Upper lobe of right lung (tissue), 1 donor: ENCODE measurements around the gene DLG2. TPM values are rescaled to one million over a fixed set of nuclear protein-coding genes. Genes with fewer than 3 reads are reported as not detected.

Experiments
- ATAC-seq: fragments of 200-7000 bp; cut with Tn5 transposase; one replicate; pipeline ENCODE4 v1.9.1; 2020; ENCODE audit warnings: mild to moderate bottlenecking, moderate library complexity
- DNase-seq: peaks from one replicate; pipeline ENCODE4 v3.0.0-alpha.2; 2020
- H3K27ac ChIP-seq: fragments of 200-600 bp; one replicate; pipeline ENCODE4 v1.8.0; 2022
- H3K27me3 ChIP-seq: fragments of 200-600 bp; one replicate; pipeline ENCODE4 v1.8.0; 2022; ENCODE audit warnings: mild to moderate bottlenecking
- H3K36me3 ChIP-seq: fragments of 200-600 bp; one replicate; pipeline ENCODE4 v1.8.0; 2022
- H3K4me1 ChIP-seq: fragments of 200-600 bp; one replicate; pipeline ENCODE4 v1.8.0; 2022
- H3K4me3 ChIP-seq: fragments of 200-600 bp; one replicate; pipeline ENCODE4 v1.8.0; 2022; ENCODE audit warnings: mild to moderate bottlenecking
- H3K9me3 ChIP-seq: fragments of 200-600 bp; one replicate; pipeline ENCODE4 v1.8.0; 2022
- intact Hi-C: fragments of 100-400 bp; cut with DNase I; formaldehyde crosslinking; loops from one replicate; pipeline ENCODE4 v1.11.0; 2022
- total RNA-seq: library from RNA; stranded (reverse); fragmentation: NEBNext Ultra II Directional; extraction: Animal tissue kit (Norgen Biotek cat#: 25700); gene quantifications from one replicate; pipeline ENCODE4 v1.2.1, GENCODE V29; 2021
- TF ChIP-seq, protein P1 (sequence below): fragments of 200-600 bp; IDR thresholded peaks from one replicate; pipeline ENCODE4 v1.8.0; 2022; ENCODE audit warnings: antibody characterized with exemption
- donor health status: DM: no; HTN: yes; CAD: no; lungs with severe emphysema.

Gene DLG2
- total RNA-seq, 1 donor from 2014 or later, result 9.7 TPM

DNA sequence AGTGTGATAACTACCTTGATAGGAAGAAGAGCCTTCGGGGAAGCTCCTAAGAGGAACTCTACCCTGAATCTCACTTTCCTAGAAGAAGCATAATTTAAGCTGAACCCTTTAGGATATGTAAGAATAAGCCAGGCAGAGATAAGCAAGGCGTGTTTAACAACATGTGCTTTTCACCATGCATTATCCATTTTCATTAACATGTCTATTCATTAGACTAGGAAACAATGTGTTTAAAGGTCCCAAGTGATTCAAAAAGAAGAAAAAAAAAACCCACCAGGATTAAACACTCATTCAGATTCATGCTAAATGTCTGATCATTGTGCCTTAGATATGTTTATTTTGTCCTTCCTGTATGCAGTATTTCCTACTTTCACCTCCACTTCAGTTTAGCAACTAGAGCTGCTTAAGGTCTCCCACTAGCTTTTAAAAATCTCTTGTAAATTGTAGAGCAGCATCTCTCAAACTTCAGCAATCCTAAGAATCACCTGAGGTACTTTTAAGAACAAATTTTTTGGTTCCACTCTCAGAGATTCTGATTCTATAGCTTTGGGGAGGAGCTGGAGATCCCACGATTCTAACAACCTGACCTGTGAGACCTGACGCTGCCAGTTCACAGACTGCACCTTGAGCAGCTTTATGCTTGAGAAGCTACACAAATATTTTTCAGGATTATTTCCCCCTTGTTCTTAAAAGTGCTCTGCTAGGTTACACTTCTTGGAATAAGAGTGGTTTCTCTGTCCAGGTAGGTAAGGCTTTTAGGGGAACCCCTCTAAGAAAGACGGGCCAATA is 1385.6 kb downstream of the DLG2 start:
- H3K27me3 ChIP-seq, result no peaks in the 10 kb centered on the region
- TF ChIP-seq, protein P1, sequence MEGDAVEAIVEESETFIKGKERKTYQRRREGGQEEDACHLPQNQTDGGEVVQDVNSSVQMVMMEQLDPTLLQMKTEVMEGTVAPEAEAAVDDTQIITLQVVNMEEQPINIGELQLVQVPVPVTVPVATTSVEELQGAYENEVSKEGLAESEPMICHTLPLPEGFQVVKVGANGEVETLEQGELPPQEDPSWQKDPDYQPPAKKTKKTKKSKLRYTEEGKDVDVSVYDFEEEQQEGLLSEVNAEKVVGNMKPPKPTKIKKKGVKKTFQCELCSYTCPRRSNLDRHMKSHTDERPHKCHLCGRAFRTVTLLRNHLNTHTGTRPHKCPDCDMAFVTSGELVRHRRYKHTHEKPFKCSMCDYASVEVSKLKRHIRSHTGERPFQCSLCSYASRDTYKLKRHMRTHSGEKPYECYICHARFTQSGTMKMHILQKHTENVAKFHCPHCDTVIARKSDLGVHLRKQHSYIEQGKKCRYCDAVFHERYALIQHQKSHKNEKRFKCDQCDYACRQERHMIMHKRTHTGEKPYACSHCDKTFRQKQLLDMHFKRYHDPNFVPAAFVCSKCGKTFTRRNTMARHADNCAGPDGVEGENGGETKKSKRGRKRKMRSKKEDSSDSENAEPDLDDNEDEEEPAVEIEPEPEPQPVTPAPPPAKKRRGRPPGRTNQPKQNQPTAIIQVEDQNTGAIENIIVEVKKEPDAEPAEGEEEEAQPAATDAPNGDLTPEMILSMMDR, result no peak
- intact Hi-C loops, result no loop called here
- DNase-seq (no peak), ATAC-seq (no peak)
- H3K27ac ChIP-seq, result no peak overlapping the region
- H3K4me1 ChIP-seq, result peaks cover 4% of the 10 kb centered on the region
- H3K4me3 ChIP-seq, result no peak overlapping the region
- H3K9me3 ChIP-seq, result no peaks in the 10 kb centered on the region
- H3K36me3 ChIP-seq, result no peaks in the 10 kb centered on the region

DNA sequence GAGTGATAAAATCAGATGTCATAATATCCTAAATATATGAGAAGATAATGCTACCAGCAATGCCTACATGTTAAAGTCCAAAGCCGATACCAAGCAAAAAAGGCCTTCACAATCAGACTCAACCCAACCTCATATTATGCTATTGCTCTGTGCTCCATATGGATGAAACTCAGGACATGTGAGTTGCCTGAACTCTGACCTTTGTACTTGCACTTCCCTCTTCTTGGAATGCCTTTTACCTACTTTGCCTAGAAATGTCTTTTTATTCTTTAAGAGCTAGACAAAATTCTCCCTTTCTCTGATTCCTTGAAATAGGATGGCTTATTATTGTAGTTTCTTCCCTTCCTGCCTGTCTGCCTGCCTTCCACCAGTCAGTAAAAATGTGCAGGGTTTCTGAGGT is 1386.3 kb downstream of the DLG2 start:
- intact Hi-C loops, result no loop called here
- H3K4me3 ChIP-seq, result no peak overlapping the region
- DNase-seq, result no peak
- H3K27me3 ChIP-seq, result no peaks in the 10 kb centered on the region
- TF ChIP-seq, protein P1, result no peak
- peaks cover 4% of the 10 kb centered on the region for H3K4me1 ChIP-seq
- H3K27ac ChIP-seq, result no peak overlapping the region
- H3K36me3 ChIP-seq, result no peaks in the 10 kb centered on the region
- no peak for ATAC-seq
- no peaks in the 10 kb centered on the region for H3K9me3 ChIP-seq

DNA sequence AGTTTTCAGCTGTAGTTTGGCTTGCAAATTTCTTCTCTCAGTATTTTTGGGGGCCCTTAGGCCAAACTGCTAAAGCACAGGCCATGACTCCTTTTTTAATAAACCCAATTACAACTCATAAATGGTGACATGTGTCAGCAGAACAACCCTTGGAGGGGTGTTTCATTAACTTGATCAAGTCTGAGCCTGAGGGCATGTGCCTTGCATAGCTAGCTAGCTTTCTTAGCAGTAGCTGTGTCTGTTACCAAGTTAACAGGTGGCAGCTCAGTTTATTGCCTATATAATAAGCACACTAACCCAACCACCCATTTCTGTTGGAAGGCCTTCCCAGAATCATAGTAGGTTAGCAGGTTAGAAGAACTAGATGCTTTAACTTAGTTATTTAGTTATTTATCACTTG is 1390.7 kb downstream of the DLG2 start:
- Histone ChIP-seq H3K9me3 (no peaks in the 10 kb centered on the region), H3K4me3 (no peak overlapping the region), H3K4me1 (no peaks in the 10 kb centered on the region), H3K27me3 (no peaks in the 10 kb centered on the region), H3K27ac (no peak overlapping the region), H3K36me3 (no peaks in the 10 kb centered on the region)
- DNase-seq (no peak), ATAC-seq (no peak)
- TF ChIP-seq, protein P1, result no peak
- intact Hi-C loops, result no loop called here

DNA sequence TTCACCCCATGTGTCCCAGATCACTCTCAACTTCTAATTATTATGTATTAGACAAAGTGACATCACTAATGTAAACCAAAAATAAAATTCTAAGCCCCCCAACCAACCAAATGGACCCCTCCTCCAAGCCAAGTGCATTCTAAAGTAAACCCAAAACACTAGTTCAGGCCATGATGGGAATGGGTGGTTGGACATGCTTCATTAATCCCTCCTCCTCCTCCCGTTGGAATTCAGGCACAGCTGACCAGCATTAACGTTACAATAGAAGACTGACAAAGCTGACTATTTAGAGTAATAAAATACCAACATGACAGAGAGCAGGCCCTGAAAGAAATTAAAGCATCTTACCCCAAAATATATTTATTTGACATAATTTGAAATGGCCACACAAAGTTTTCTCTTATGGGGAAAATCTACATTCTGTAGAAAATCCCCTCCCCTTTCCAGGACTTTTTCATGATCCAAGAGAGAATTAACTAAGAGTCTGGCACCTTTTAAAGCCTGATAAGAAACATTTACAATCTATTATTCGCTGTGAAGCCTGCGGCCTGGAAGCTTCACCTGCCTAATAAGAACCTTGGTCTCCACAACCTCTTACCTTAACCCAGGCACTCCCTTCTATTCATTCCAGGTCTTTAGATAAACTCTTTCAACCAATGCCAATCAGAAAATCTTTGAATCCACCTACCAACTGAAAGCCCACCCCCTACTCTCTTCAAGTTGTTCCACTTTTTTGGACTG is 1392.5 kb downstream of the DLG2 start:
- ATAC-seq, result no peak
- TF ChIP-seq, protein P1, result no peak

DNA sequence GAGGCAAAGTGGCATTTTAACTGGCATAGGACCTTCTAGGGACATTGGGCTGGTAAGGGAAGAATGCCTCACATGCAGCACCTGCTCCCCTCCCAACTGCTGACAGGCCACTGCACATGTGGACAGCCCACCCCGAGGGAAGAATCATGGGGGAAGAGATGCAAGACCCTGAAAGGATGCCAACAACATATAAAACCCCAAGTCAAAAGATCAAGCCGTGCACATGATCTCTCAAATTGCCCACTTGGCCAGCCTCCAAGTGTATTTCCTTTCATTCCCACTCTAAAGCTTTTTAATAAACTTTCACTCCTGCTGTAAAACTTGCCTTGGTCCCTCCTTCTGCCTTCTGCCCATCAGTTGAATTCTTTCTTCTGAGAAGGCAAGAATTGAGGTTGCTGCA is 1393.1 kb downstream of the DLG2 start:
- ATAC-seq, result no peak
- DNase-seq, result no peak
- TF ChIP-seq, protein P1, result no peak
- H3K27ac ChIP-seq, result no peak overlapping the region
- no peaks in the 10 kb centered on the region for H3K9me3 ChIP-seq
- no peaks in the 10 kb centered on the region for H3K4me1 ChIP-seq
- intact Hi-C loops, result no loop called here
- no peaks in the 10 kb centered on the region for H3K27me3 ChIP-seq
- H3K36me3 ChIP-seq, result no peaks in the 10 kb centered on the region
- H3K4me3 ChIP-seq, result no peak overlapping the region

More for the DNA sequence above, 1392.5 kb downstream of the DLG2 start:
- intact Hi-C loops, result no loop called here
- Histone ChIP-seq H3K9me3 (no peaks in the 10 kb centered on the region), H3K27me3 (no peaks in the 10 kb centered on the region), H3K27ac (no peak overlapping the region), H3K4me1 (no peaks in the 10 kb centered on the region), H3K36me3 (no peaks in the 10 kb centered on the region), H3K4me3 (no peak overlapping the region)
- no peak for DNase-seq
